H1 (cell line): ENCODE measurements around the gene GNG7. TPM values are rescaled to one million over a fixed set of nuclear protein-coding genes. Genes with fewer than 3 reads are reported as not detected.

Experiments
- CTCF ChIA-PET: fragments of 300-600 bp; sonication (Branson Sonifier 250); formaldehyde crosslinking; loops from one replicate; lab custom pipeline; 2021; ENCODE audit not compliant: partially characterized antibody; lab: Charles Lee
- POLR2A ChIA-PET: fragments of 300-600 bp; sonication (Branson Sonifier 250); formaldehyde crosslinking; loops from one replicate; lab custom pipeline; 2021; ENCODE audit warnings: inconsistent platforms; ENCODE audit not compliant: partially characterized antibody; lab: Charles Lee
- DNase-seq, 2 experiments: peaks; one replicate each; pipeline versions ENCODE4 v3.0.0 to v3.0.0-alpha.2; 2010 to 2022; ENCODE audit warnings: low spot score in 2 of 2, low read depth in 1 of 2, mixed read lengths in 1 of 2
- FAIRE-seq: peaks from 2 replicates; lab custom pipeline; 2011; peaks lifted over from hg19 to GRCh38; lab: Jason Lieb, UNC
- H2AFZ ChIP-seq: 2 replicates; pipeline ENCODE4 v1.8.1; 2012; ENCODE audit warnings: low read length, inconsistent platforms
- H2AK5ac ChIP-seq: 2 replicates; pipeline ENCODE4 v1.6.1; 2013; ENCODE audit warnings: low read depth, low read length
- H2BK120ac ChIP-seq: replicated peaks from 2 replicates; pipeline ENCODE3; 2013; ENCODE audit warnings: low read depth, low read length, inconsistent platforms
- H2BK12ac ChIP-seq: 2 replicates; pipeline ENCODE4 v1.6.1; 2013; ENCODE audit warnings: low read depth, low read length
- H2BK15ac ChIP-seq: 2 replicates; pipeline ENCODE4 v1.6.1; 2013; ENCODE audit warnings: low read length
- H2BK20ac ChIP-seq: 2 replicates; pipeline ENCODE4 v1.6.1; 2013; ENCODE audit warnings: low read length
- H2BK5ac ChIP-seq: 2 replicates; pipeline ENCODE4 v1.6.1; 2013; ENCODE audit warnings: low read depth, low read length
- H3K14ac ChIP-seq: 2 replicates; pipeline ENCODE4 v1.6.1; 2013; ENCODE audit warnings: inconsistent platforms; ENCODE audit not compliant: insufficient read length
- H3K18ac ChIP-seq: 2 replicates; pipeline ENCODE4 v1.6.1; 2013; ENCODE audit warnings: low read length; ENCODE audit errors: extremely low read depth
- H3K23ac ChIP-seq: 2 replicates; pipeline ENCODE4 v1.6.1; 2013; ENCODE audit warnings: inconsistent platforms; ENCODE audit not compliant: insufficient read length
- H3K23me2 ChIP-seq: 2 replicates; pipeline ENCODE4 v1.6.1; 2013; ENCODE audit warnings: low read depth, low read length
- H3K27ac ChIP-seq: 2 replicates; pipeline ENCODE4 v1.6.1; 2011; ENCODE audit warnings: low read depth, low read length, inconsistent platforms
- H3K27me3 ChIP-seq, 4 experiments: replicated peaks in 1 of 4; 1 replicate in 1 of 4; 2 replicates in 3 of 4; pipeline versions ENCODE4 v1.6.1 to v1.8.1; 2011 to 2013; ENCODE audit warnings: low read length in 3 of 4, mild to moderate bottlenecking in 3 of 4, inconsistent platforms in 2 of 4, mixed read lengths in 2 of 4, moderate library complexity in 1 of 4; ENCODE audit not compliant: control insufficient read depth in 3 of 4, insufficient read depth in 3 of 4; ENCODE audit errors: extremely low read depth in 1 of 4
- H3K36me3 ChIP-seq, 4 experiments: 2 replicates each; pipeline versions ENCODE4 v1.6.1 to v1.8.1; 2011 to 2013; ENCODE audit warnings: mild to moderate bottlenecking in 4 of 4, low read length in 3 of 4, moderate library complexity in 2 of 4, control low read depth in 1 of 4, inconsistent platforms in 1 of 4; ENCODE audit not compliant: insufficient read depth in 4 of 4, control insufficient read depth in 2 of 4
- H3K4ac ChIP-seq: replicated peaks from 2 replicates; pipeline ENCODE3; 2013; ENCODE audit warnings: low read length, low read depth, mixed read lengths, inconsistent platforms; ENCODE audit not compliant: insufficient read length
- H3K4me1 ChIP-seq, 4 experiments: replicated peaks in 1 of 4; 1 replicate in 1 of 4; 2 replicates in 3 of 4; pipeline versions ENCODE4 v1.6.1 to v1.8.1; 2011 to 2013; ENCODE audit warnings: low read length in 3 of 4, inconsistent platforms in 2 of 4, mixed read lengths in 1 of 4; ENCODE audit not compliant: insufficient read depth in 4 of 4, control insufficient read depth in 3 of 4
- H3K4me2 ChIP-seq, 2 experiments: 2 replicates each; pipeline versions ENCODE4 v1.6.1 to v1.8.1; 2011 to 2013; ENCODE audit warnings: low read depth in 2 of 2, low read length in 2 of 2, control low read depth in 1 of 2, inconsistent platforms in 1 of 2, mild to moderate bottlenecking in 1 of 2; ENCODE audit not compliant: insufficient read depth in 1 of 2
- H3K4me3 ChIP-seq, 4 experiments: fragments of 200-600, 300-600 bp in 1 of 4; sonication (generic), shearing (Covaris generic), sonication (Bioruptor Twin) in 1 of 4; 2 replicates each; pipeline versions ENCODE4 v1.5.1 to v1.8.1; 2011 to 2016; ENCODE audit warnings: low read length in 4 of 4, low read depth in 3 of 4, control low read depth in 2 of 4, inconsistent platforms in 2 of 4, mild to moderate bottlenecking in 2 of 4, mixed read lengths in 1 of 4, moderate library complexity in 1 of 4; ENCODE audit not compliant: insufficient read depth in 2 of 4; ENCODE audit errors: extremely low read depth in 1 of 4
- H3K56ac ChIP-seq: replicated peaks from 2 replicates; pipeline ENCODE3; 2013; ENCODE audit warnings: low read depth, mild to moderate bottlenecking, mixed read lengths, low read length, inconsistent platforms; ENCODE audit not compliant: insufficient read length
- H3K79me1 ChIP-seq: 2 replicates; pipeline ENCODE4 v1.6.1; 2013; ENCODE audit warnings: low read depth, low read length, control low read depth
- H3K79me2 ChIP-seq, 2 experiments: 2 replicates each; pipeline versions ENCODE4 v1.6.1 to v1.8.1; 2012 to 2013; ENCODE audit warnings: low read length in 2 of 2, mild to moderate bottlenecking in 2 of 2, inconsistent platforms in 1 of 2; ENCODE audit not compliant: insufficient read depth in 2 of 2, control insufficient read depth in 1 of 2
- H3K9ac ChIP-seq, 4 experiments: replicated peaks in 1 of 4; 1 replicate in 1 of 4; 2 replicates in 3 of 4; pipeline versions ENCODE4 v1.6.1 to v1.8.1; 2011 to 2013; ENCODE audit warnings: low read depth in 3 of 4, low read length in 3 of 4, control low read depth in 2 of 4, mild to moderate bottlenecking in 2 of 4, moderate library complexity in 2 of 4, inconsistent platforms in 1 of 4; ENCODE audit errors: extremely low read depth in 1 of 4
- H3K9me3 ChIP-seq, 2 experiments: 2 replicates each; pipeline versions ENCODE4 v1.6.1 to v1.8.1; 2012 to 2013; ENCODE audit warnings: mild to moderate bottlenecking in 2 of 2, moderate library complexity in 2 of 2, control low read depth in 1 of 2, inconsistent platforms in 1 of 2, low read depth in 1 of 2, low read length in 1 of 2, mixed read lengths in 1 of 2; ENCODE audit not compliant: insufficient read depth in 2 of 2
- H4K20me1 ChIP-seq, 2 experiments: replicated peaks in 1 of 2; 2 replicates each; pipeline versions ENCODE3 to v1.8.1; 2011 to 2013; ENCODE audit warnings: inconsistent platforms in 2 of 2, low read length in 2 of 2, mild to moderate bottlenecking in 1 of 2; ENCODE audit not compliant: insufficient read depth in 2 of 2, control insufficient read depth in 1 of 2
- H4K5ac ChIP-seq: 2 replicates; pipeline ENCODE4 v1.6.1; 2013; ENCODE audit warnings: low read length, low read depth, mixed read lengths, inconsistent platforms; ENCODE audit not compliant: insufficient read length
- H4K8ac ChIP-seq: 2 replicates; pipeline ENCODE4 v1.8.0; 2013; ENCODE audit warnings: mild to moderate bottlenecking, moderate library complexity, low read length, inconsistent platforms; ENCODE audit not compliant: insufficient read depth; ENCODE audit errors: extremely low read depth
- H4K91ac ChIP-seq: replicated peaks from 2 replicates; pipeline ENCODE3; 2013; ENCODE audit warnings: low read length, mixed read lengths, inconsistent platforms; ENCODE audit not compliant: insufficient read length
- HDAC2 ChIP-seq, 2 experiments: fragments of 300-600 bp in 1 of 2; sonication (generic) in 1 of 2; IDR thresholded peaks; 2 replicates each; pipeline ENCODE4 v1.6.1; 2011 to 2012; ENCODE audit warnings: low read depth in 2 of 2, low read length in 2 of 2, mild to moderate bottlenecking in 2 of 2, moderate library complexity in 2 of 2, borderline replicate concordance in 1 of 2, inconsistent platforms in 1 of 2
- KDM1A ChIP-seq: fragments of 200-600, 300-600 bp; sonication (generic); IDR thresholded peaks from 2 replicates; pipeline ENCODE4 v1.7.1; 2016; ENCODE audit warnings: mild to moderate bottlenecking, low read length, borderline replicate concordance
- NRF1 ChIP-seq: IDR thresholded peaks from 2 replicates; pipeline ENCODE4 v1.6.1; 2011; ENCODE audit warnings: mild to moderate bottlenecking, low read depth, low read length, improper control_type of control experiment
- RFX5 ChIP-seq: IDR thresholded peaks from 2 replicates; pipeline ENCODE4 v1.6.1; 2011; ENCODE audit warnings: low read depth, low read length, improper control_type of control experiment, borderline replicate concordance
- SP2 ChIP-seq: IDR thresholded peaks from 2 replicates; pipeline ENCODE4 v1.6.1; 2012; ENCODE audit warnings: mild to moderate bottlenecking, low read length, inconsistent platforms
- TCF12 ChIP-seq: IDR thresholded peaks from 2 replicates; pipeline ENCODE4 v1.6.1; 2011; ENCODE audit warnings: low read depth, mild to moderate bottlenecking, low read length
- WGBS, 2 experiments: shearing (Covaris generic) in 1 of 2; methylation state at CpG; one replicate each; pipeline versions ENCODE4 v1.1.6 to v1.1.7; 2013 to 2015; ENCODE audit warnings: low lambda C conversion rate in 2 of 2, mixed read lengths in 2 of 2, inconsistent platforms in 1 of 2, low coverage in 1 of 2, missing lambda C conversion rate in 1 of 2; ENCODE audit not compliant: insufficient replicate concordance in 2 of 2, insufficient coverage in 1 of 2, insufficient read length in 1 of 2; ENCODE audit errors: extremely low coverage in 1 of 2, missing lambda C conversion rate in 1 of 2; 5-methylcytosine and 5-hydroxymethylcytosine counted together
- polyA plus RNA-seq, 7 experiments: library from polyadenylated mRNA; depleted of rRNA in 3 of 7; stranded (reverse) in 5 of 7; unstranded in 2 of 7; fragments of >200 nt in 5 of 7; fragments of 200-250 nt in 2 of 7; gene quantifications; 1 replicate in 5 of 7; 2 replicates in 1 of 7; 4 replicates in 1 of 7; pipeline versions ENCODE4 v1.2.1 to v1.2.3, GENCODE V29; 2011 to 2013; ENCODE audit warnings: missing spikeins in 2 of 7, mixed read lengths in 2 of 7
- total RNA-seq: library from RNA; stranded (reverse); fragmentation: NEBNext Ultra II Directional; extraction: Animal tissue kit (Norgen Biotek cat#: 25700); gene quantifications from 2 replicates; pipeline ENCODE4 v1.2.1, GENCODE V29; 2021
- TF ChIP-seq, protein P1 (sequence below): IDR thresholded peaks from 2 replicates; pipeline ENCODE4 v1.6.1; 2012; ENCODE audit warnings: low read length, inconsistent platforms
- TF ChIP-seq, protein P2 (sequence below): IDR thresholded peaks from 2 replicates; pipeline ENCODE4 v1.6.1; 2012; ENCODE audit warnings: inconsistent platforms
- TF ChIP-seq, protein P3 (sequence below): IDR thresholded peaks from 2 replicates; pipeline ENCODE4 v1.6.1; 2012; ENCODE audit warnings: inconsistent platforms

The GNG7 gene
- total and polyA plus RNA-seq, 2 of the 8 experiments (the other 6 are each of a cell fraction or from before 2014, with no cell fraction given): 2.8 to 7.8 TPM

DNA sequence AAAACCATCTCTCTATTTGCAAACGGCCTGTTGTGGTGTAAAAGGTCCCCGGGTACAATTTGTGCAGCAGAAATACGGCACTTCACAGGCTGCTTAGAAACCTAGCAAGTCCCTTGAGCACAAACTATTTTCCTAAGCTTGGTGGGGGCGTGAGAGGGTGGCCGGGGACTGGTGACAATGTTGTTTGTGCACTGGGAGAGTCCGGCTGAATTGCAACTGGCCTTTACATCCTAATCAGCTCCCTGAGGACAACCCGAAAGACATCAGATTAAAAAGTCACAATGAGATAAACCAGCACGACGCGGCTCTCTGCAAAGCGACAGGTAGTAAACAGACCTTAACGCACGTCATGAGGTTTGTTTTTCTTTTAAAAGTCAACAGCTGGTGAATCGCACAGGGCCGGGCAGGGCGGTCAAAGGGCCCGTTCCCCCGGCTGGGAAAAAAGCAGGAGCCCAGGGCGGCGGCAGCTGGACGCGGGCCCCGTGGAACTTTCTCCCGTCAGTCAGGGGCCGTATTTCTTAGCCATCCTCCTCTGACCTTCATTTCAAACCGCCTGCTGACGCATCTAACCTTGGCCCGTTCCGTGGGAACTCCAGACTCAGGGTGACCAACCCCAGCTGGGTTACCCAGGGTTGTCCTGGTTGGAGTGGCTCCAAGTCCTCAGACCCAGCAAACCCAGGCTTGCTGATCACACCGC is 114.3 kb downstream of the GNG7 start:
- DNase-seq: no peak
- H3K9ac ChIP-seq: no peak overlapping the region
- no peak for TF ChIP-seq NRF1
- no peak for TF ChIP-seq KDM1A
- TF ChIP-seq, protein P1, sequence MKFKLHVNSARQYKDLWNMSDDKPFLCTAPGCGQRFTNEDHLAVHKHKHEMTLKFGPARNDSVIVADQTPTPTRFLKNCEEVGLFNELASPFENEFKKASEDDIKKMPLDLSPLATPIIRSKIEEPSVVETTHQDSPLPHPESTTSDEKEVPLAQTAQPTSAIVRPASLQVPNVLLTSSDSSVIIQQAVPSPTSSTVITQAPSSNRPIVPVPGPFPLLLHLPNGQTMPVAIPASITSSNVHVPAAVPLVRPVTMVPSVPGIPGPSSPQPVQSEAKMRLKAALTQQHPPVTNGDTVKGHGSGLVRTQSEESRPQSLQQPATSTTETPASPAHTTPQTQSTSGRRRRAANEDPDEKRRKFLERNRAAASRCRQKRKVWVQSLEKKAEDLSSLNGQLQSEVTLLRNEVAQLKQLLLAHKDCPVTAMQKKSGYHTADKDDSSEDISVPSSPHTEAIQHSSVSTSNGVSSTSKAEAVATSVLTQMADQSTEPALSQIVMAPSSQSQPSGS: no peak
- no peak for TF ChIP-seq RFX5
- TF ChIP-seq, protein P2, sequence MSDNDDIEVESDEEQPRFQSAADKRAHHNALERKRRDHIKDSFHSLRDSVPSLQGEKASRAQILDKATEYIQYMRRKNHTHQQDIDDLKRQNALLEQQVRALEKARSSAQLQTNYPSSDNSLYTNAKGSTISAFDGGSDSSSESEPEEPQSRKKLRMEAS: no peak
- TF ChIP-seq, protein P3, sequence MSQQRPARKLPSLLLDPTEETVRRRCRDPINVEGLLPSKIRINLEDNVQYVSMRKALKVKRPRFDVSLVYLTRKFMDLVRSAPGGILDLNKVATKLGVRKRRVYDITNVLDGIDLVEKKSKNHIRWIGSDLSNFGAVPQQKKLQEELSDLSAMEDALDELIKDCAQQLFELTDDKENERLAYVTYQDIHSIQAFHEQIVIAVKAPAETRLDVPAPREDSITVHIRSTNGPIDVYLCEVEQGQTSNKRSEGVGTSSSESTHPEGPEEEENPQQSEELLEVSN: no peak
- no peak for TF ChIP-seq TCF12
- TF ChIP-seq HDAC2 (IDR thresholded peaks at IDR 0.05; ENCODE audit: borderline replicate concordance in 1 of 2, low read depth in 2 of 2, low read length in 2 of 2): no peak
- TF ChIP-seq SP2: no peak

More for the DNA sequence above, 114.3 kb downstream of the GNG7 start:
- H4K5ac ChIP-seq: no peak overlapping the region
- no peaks in the 10 kb centered on the region for H3K79me1 ChIP-seq
- H2AFZ ChIP-seq: no peak overlapping the region
- 0 out of 2 replicates have a peak overlapping the region, but pooled peaks have one; percentile 12 for H2BK15ac ChIP-seq
- H3K56ac ChIP-seq: no peak overlapping the region
- H3K27me3 ChIP-seq: peaks cover 0 to 3% (median 0%) of the 10 kb centered on the region in 4 experiments; a peak in 1 of 7 replicates
- WGBS, 2 experiments: 90% methylated on average over 30 of the region's 30 CpGs; no CpG with 5 or more reads in 1 of the 2 experiments
- H3K4me2 ChIP-seq: no peak overlapping the region
- peak overlapping the region; percentile 83; the same call in 1 of the 2 replicates for H2AK5ac ChIP-seq
- ChIA-PET POLR2A (interaction anchor here (0.7 to 4.9 kb wide), 3 partner anchors 13 to 111 kb away, joined by 3 to 37 read pairs (median 31); partner anchors contain the start of gene GADD45B), CTCF (interaction anchor here (0.7 to 3.5 kb wide), 6 partner anchors 9 to 460 kb away, joined by 3 to 23 read pairs (median 4); no protein-coding TSS in a partner anchor)
- H3K18ac ChIP-seq: no peak overlapping the region; the same call in 1 of the 2 replicates
- H2BK5ac ChIP-seq: peak overlapping the region; percentile 26; the same call in 1 of the 2 replicates
- no peak overlapping the region for H2BK20ac ChIP-seq
- H3K27ac ChIP-seq: no peak overlapping the region
- H3K23ac ChIP-seq: no peak overlapping the region
- no peaks in the 10 kb centered on the region for H3K9me3 ChIP-seq
- no peak overlapping the region for H2BK120ac ChIP-seq
- H3K79me2 ChIP-seq: no peaks in the 10 kb centered on the region
- no peaks in the 10 kb centered on the region for H3K36me3 ChIP-seq
- H2BK12ac ChIP-seq: no peak overlapping the region
- H3K4me3 ChIP-seq: no peak overlapping the region
- H3K4me1 ChIP-seq: peaks cover 3 to 16% (median 7%) of the 10 kb centered on the region in 4 experiments
- no peak overlapping the region for H3K14ac ChIP-seq
- H4K91ac ChIP-seq: peak overlapping the region; percentile 49
- H3K4ac ChIP-seq: no peak overlapping the region
- peaks cover 7% of the 10 kb centered on the region; the same call in 1 of the 2 replicates for H3K23me2 ChIP-seq
- no peak for FAIRE-seq
- peak overlapping the region; percentile 42; the same call in 1 of the 2 replicates for H4K8ac ChIP-seq
- H4K20me1 ChIP-seq: no peaks in the 10 kb centered on the region
